Renal pelvis (tissue), 4 donors: ENCODE data around the gene PRMT7. TPM values are rescaled to one million over a fixed set of nuclear protein-coding genes. Genes with fewer than 3 reads are reported as not detected.

ENCODE experiments used
- DNase-seq: peaks from one replicate; pipeline ENCODE4 v3.0.0-alpha.2; 2013
- polyA plus RNA-seq, 3 donors: library from polyadenylated mRNA; unstranded; fragments of 120-200 nt; gene quantifications; one replicate each; pipeline ENCODE4 v1.2.1, GENCODE V29; 2013; ENCODE audit not compliant: insufficient read length in 3 of 3

Gene PRMT7
- polyA plus RNA-seq, 3 donors, result 47.1 to 71.1 (median 64.8) TPM

GRCh38 chr16:68345351-68345810, 34.6 kb downstream of the PRMT7 start:
- no peak for DNase-seq

DNA sequence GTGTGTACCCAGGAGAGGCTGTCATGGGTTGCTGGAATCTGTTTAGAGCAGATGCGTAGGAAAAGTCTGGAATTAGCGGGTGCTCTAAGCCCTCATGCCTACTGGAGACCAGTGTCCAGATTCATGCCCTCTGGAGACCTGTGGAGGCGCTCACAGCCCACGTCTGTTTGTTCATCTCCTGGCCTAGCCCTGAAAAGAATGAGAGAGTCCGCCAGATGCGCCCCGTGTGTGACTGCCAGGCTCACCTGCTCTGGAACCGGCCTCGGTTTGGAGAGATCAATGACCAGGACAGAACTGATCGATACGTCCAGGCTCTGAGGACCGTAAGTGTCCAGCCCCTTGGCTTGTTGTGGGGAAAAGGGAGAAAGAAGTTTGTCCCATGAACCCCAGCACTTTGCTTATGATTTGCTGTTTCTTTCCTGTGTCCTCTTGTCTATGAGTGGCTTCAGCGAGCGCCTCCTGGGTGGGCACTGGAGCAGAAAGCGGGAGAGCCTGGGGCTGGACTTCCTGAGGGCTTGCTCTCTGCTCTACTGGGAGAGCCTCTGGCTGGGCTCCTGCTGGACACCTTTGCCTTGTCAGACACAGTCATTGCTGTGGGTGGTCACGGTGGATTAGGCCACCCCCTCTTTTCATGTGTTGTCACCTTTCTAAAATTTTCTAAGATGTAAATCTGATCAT, 35.3 kb downstream of the PRMT7 start:
- DNase-seq, result no peak

DNA sequence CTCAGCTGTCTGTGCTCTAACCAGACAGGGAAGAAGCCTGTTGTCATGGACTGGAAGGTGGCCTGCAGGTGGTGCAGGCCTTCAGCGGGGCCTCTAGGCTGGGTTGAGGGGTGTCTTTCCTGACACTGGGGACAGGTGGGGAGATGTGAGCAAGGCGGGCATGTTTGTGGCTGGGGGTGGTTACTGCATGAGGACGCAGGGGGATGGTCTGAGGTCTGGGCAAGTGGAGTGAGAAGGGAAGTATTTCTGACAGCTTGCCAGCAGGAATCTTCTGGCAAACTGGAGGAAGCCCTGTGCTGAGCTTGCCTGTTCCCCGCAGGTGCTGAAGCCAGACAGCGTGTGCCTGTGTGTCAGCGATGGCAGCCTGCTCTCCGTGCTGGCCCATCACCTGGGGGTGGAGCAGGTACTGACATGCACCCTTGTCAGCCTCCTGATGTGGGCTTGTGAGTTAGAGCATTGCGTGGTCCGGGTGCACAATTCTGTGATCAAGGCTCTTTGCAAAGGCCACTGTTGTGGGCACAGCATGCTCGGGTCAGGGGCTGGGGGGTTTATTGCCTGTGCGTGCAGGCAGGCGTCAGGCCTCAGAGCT, 36.2 kb downstream of the PRMT7 start:
- no peak for DNase-seq

DNA sequence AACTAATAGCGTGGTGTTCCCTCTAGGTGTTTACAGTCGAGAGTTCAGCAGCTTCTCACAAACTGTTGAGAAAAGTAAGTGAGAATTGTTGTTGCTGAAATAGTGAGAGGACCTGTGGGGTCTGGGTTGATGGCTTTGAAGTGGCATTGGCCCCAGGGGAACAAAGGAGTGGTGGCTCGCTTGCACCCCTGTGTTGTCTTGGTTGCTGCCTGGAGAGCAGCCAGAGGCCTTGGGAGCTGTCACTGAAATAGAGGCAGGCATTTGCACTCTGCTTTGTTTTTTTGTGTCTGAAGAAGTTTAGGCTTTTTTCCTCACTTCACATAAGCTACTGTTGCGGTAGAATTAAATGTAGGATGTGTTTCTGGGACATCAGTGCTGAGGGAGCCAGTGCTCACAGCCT, 36.8 kb downstream of the PRMT7 start:
- DNase-seq, result no peak

- no peak for DNase-seq
Observed at GRCh38 chr16:68348639-68349445, 38.0 kb downstream of the PRMT7 start.

DNA sequence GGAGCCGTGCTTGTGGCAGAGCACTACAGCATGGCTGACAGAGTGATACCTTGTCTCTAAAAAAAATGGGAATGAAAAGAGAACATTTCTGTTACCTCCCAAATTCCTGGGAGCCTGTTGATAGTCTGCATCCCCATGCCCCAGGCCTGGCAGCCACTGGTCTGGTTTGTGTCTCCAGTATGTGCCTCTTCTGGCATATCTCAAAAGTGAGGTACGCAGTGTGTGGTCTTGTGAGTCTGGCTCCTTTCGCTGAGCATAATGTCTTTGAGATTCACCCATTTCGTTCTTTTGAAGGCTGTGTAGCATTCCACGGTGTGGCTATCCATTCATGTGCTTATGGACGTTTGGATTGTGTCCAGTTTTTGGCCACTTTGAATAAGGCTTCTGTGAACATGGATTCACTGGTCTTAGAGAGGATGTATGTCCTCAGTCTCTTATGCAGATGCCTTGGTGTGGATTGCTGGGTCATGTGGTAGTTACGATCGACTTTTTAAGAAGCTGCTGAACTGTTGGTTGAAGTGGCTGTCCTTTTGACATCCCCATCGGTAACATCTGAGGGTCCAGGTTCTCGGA, 39.1 kb downstream of the PRMT7 start:
- DNase-seq, result no peak

DNA sequence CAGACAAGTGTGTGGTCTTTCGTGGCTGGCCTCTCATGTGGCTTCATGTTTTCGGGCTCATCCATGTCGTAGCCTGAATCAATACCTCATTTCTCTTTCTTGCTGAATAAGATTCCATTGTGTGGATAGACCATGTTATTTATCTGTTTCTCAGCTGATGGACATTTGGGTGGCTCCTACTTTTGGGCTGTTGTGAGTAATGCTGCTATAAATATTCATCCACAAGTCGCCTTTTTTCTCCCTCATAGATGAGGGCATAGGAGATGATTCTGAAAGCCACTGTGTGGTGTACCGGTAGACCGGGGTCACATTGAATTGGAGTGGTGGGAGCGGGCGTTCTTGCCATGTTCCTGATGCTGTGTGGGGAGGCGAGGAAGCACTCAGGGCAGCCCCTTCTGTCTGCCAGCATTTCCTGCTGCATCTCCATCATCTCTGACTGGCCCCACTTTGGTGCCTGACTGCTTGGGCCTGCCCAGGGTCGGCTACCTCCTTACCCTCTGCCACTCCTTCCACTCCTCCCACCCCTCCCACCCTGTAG, 40.1 kb downstream of the PRMT7 start:
- no peak for DNase-seq

GRCh38 chr16:68351463-68351862, 40.6 kb downstream of the PRMT7 start:
- DNase-seq, result no peak

DNA sequence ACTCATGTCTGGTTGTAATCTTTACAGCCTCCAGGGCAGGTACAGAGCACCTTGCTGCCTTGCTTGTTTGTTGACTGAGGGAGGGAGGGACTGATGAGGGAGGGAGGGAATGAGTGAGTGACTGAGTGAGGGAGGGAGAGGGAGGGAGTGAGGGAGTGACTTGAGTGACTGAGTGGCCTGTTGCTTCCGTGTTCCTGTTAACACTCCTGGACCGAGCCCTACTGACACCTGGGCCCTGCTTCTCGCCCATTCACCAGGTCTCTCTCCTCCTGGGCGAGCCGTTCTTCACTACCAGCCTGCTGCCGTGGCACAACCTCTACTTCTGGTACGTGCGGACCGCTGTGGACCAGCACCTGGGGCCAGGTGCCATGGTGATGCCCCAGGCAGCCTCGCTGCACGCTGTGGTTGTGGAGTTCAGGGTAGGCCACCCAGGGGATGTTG, 41.2 kb downstream of the PRMT7 start:
- no peak for DNase-seq

DNA sequence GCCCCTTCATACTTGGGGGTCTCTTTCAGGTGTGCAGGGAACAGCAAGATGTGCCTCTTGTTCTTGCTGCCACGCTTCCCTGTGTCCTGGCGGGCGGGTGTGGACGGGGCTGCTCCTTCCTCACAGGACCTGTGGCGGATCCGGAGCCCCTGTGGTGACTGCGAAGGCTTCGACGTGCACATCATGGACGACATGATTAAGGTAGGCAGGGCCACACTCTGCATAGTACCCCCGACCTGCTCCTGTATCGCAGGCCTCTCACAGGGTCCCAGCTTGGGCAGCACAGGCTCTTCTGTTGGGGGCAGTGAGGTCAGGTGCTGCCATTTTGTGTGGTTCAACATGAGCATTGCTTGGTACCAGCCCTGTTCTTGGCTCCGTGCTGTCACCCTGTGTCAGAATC, 42.5 kb downstream of the PRMT7 start:
- DNase-seq, result no peak

- DNase-seq, result no peak
Observed at GRCh38 chr16:68354816-68355215, 44.0 kb downstream of the PRMT7 start.

- DNase-seq, result no peak
Observed at GRCh38 chr16:68355447-68356248, 44.8 kb downstream of the PRMT7 start.

DNA sequence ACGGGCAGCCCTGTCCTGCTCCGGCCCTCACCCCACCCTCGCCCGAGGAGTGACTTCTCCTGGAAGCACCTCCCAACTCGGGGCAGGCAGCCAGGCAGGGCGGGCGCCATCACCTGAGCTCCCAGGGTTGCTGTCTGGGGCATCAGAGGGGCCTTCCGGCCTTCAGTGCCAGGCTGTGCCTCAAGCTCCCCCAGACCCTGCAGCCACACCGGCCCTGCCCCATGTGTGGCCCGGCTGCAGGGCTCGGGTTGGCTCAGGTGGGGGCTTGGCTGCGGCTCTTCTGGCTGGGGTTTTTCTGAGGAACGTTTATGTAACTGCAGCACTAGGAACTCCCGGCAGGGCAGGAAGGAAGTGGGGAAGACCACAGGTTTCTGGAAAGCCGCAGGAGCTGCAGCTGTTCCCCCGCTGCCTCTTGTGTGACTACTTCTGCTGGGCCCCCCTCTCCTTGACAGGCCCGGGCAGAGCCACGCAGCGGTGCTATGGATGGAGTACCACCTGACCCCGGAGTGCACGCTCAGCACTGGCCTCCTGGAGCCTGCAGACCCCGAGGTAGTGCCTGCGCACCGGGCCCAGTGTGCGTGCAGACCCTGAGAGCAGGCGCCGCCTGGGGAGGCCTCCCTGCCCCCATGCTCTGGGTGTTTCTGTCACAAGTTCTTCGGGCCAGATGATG, 45.6 kb downstream of the PRMT7 start:
- DNase-seq, result no peak

- DNase-seq, result no peak
Observed at GRCh38 chr16:68356919-68357286, 46.1 kb downstream of the PRMT7 start.

- DNase-seq, result no peak
Observed at GRCh38 chr16:68357521-68357922, 46.7 kb downstream of the PRMT7 start.

- DNase-seq, result no peak
Observed at GRCh38 chr16:68357923-68358322, 47.1 kb downstream of the PRMT7 start.

- no peak for DNase-seq
Observed at GRCh38 chr16:68358951-68359350, 48.1 kb downstream of the PRMT7 start.

DNA sequence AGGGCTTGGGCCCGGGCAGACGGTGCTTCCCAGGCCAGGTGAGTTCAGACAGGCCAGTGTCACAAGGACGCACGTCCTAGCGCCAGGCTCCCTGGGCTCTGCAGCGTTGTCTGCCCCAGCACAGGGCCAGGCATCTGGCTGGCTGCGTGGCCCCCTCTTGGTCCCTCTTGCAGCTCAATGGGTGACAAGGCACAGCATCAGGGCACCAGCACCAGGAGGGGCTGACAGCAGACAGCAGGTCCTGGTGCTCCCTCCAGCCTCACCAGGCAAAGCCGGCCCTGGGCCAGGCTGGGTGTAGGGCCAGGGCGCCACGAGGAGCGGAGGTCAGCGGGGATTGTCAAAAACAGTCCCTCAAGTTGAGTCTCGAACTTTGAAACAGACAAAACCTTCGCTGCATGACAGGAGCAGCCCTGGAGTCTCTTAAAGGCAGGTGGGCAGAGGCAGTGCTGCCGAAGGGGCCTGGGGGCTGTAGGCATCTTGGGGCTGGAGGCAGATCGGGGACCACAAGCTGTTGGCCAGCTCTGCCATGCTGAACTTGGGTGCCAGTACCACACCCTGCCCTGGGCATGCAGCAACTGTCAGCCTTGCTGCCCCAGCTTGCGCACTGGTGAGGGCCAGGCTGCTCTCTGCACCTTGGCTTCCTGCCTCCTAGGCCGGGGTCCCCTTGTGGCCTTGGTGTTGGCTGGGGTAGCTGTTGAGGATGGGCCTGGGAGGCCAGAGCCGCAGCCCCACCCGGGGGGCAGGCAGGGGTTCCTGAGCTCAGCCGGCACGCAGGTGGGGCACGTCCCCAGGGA, 48.8 kb downstream of the PRMT7 start:
- no peak for DNase-seq

DNA sequence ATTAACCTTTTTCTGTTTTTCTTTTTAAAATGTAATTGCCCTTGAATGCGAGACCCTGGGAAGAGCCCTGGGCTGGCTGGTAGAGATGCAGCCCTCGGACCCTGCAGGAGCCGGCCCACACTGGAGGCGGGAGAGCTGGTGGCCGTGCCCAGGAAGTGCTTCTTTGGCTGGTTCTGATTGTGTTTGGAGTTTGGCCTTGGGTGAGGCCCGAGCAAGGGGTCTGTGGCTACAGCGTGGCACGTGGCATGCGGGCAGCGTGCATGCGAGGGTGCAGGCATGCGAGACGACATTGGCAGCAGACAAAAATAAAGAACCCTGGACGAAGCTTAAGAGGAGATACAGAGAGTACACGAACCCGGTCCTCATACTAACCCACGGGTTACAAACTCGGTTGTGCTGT, 49.7 kb downstream of the PRMT7 start:
- DNase-seq, result no peak

GRCh38 chr16:68360956-68361355, 50.1 kb downstream of the PRMT7 start:
- no peak for DNase-seq
